B cell (primary cell): Measurements from ENCODE around the gene KCNQ2. TPM values are rescaled to one million over a fixed set of nuclear protein-coding genes. Genes with fewer than 3 reads are reported as not detected.

Experiments
- ATAC-seq: fragments of 200-7000 bp; cut with Tn5 transposase; one replicate; pipeline ENCODE4 v1.10.0; 2021; ENCODE audit warnings: low read depth, mild to moderate bottlenecking, moderate number of reproducible peaks, moderate library complexity
- CTCF ChIA-PET: fragments of 350-600 bp; sonication (Branson Sonifier 250); formaldehyde crosslinking; loops from one replicate; lab custom pipeline; 2021; ENCODE audit warnings: antibody characterized with exemption, inconsistent platforms; lab: Charles Lee
- POLR2A ChIA-PET: fragments of 350-600 bp; sonication (Branson Sonifier 250); formaldehyde crosslinking; loops from one replicate; lab custom pipeline; 2021; ENCODE audit warnings: antibody characterized with exemption; lab: Charles Lee
- DNase-seq: peaks from one replicate; pipeline ENCODE4 v3.0.0; 2013
- H2AFZ ChIP-seq: 2 replicates; pipeline ENCODE4 v1.6.1; 2012; ENCODE audit warnings: mild to moderate bottlenecking, low read depth, low read length; ENCODE audit not compliant: insufficient read depth, poor library complexity, severe bottlenecking
- H3K27ac ChIP-seq, 2 donors: 1 replicate in 1 of 2; 2 replicates in 1 of 2; pipeline ENCODE4 v1.5.1; 2012 to 2013; ENCODE audit warnings: low read length in 2 of 2, mild to moderate bottlenecking in 2 of 2, moderate library complexity in 1 of 2
- H3K27me3 ChIP-seq, 4 experiments: fragments of 200-600 bp in 1 of 4; sonication (generic) in 1 of 4; replicated peaks in 1 of 4; 1 replicate in 2 of 4; 2 replicates in 2 of 4; pipeline versions ENCODE4 v1.6.1 to v1.7.0; 2013 to 2016; ENCODE audit warnings: low read length in 3 of 4, mild to moderate bottlenecking in 2 of 4, mixed read lengths in 1 of 4, moderate library complexity in 1 of 4; ENCODE audit not compliant: insufficient read depth in 4 of 4, control insufficient read depth in 3 of 4; ENCODE audit errors: control extremely low read depth in 1 of 4
- H3K36me3 ChIP-seq, 2 experiments: replicated peaks in 1 of 2; 1 replicate in 1 of 2; 2 replicates in 1 of 2; pipeline versions ENCODE4 v1.6.1 to v1.7.1; 2013; ENCODE audit warnings: low read length in 1 of 2; ENCODE audit not compliant: insufficient read depth in 2 of 2, control insufficient read depth in 1 of 2; ENCODE audit errors: control extremely low read depth in 1 of 2, extremely low read depth in 1 of 2
- H3K4me1 ChIP-seq, 2 donors: fragments of 200-600 bp in 1 of 2; sonication (generic) in 1 of 2; 1 replicate in 1 of 2; 2 replicates in 1 of 2; pipeline versions ENCODE4 v1.5.1 to v1.6.1; 2013 to 2017; ENCODE audit warnings: low read length in 2 of 2; ENCODE audit not compliant: control insufficient read depth in 2 of 2, insufficient read depth in 2 of 2
- H3K4me2 ChIP-seq: replicated peaks from 2 replicates; pipeline ENCODE3; 2012; ENCODE audit warnings: mild to moderate bottlenecking, low read depth, low read length; ENCODE audit not compliant: poor library complexity, severe bottlenecking
- H3K4me3 ChIP-seq, 5 experiments: fragments of 200-600 bp in 1 of 5; sonication (generic) in 1 of 5; 1 replicate in 3 of 5; 2 replicates in 2 of 5; pipeline versions ENCODE4 v1.5.1 to v1.7.0; 2011 to 2016; ENCODE audit warnings: low read length in 4 of 5, mild to moderate bottlenecking in 4 of 5, low read depth in 2 of 5, control low read depth in 1 of 5, moderate library complexity in 1 of 5; ENCODE audit not compliant: insufficient read depth in 1 of 5; ENCODE audit errors: control extremely low read depth in 1 of 5, extremely low read depth in 1 of 5
- H3K79me2 ChIP-seq: fragments of 200-600 bp; sonication (generic); one replicate; pipeline ENCODE4 v1.6.0; 2016; ENCODE audit warnings: low read length; ENCODE audit not compliant: control insufficient read depth, insufficient read depth
- H3K9ac ChIP-seq: fragments of 200-600 bp; sonication (generic); 2 replicates; pipeline ENCODE4 v1.6.1; 2017; ENCODE audit warnings: mild to moderate bottlenecking, low read length, moderate library complexity
- H3K9me3 ChIP-seq, 3 donors: one replicate each; pipeline versions ENCODE4 v1.6.1 to v1.7.1; 2013; ENCODE audit warnings: low read length in 2 of 3; ENCODE audit not compliant: control insufficient read depth in 2 of 3, insufficient read depth in 1 of 3; ENCODE audit errors: control extremely low read depth in 1 of 3
- H4K20me1 ChIP-seq: 2 replicates; pipeline ENCODE4 v1.6.0; 2012; ENCODE audit warnings: mild to moderate bottlenecking, low read length; ENCODE audit not compliant: insufficient read depth, control insufficient read depth, poor library complexity, severe bottlenecking
- H3K27ac Mint-ChIP-seq: one replicate; pipeline ENCODE4 v1.8.0; 2021; ENCODE audit warnings: mixed read lengths
- H3K27me3 Mint-ChIP-seq: one replicate; pipeline ENCODE4 v1.8.0; 2021; ENCODE audit warnings: mixed read lengths
- H3K4me1 Mint-ChIP-seq: one replicate; pipeline ENCODE4 v1.8.0; 2021; ENCODE audit warnings: mixed read lengths
- H3K4me3 Mint-ChIP-seq: one replicate; pipeline ENCODE4 v1.8.0; 2021; ENCODE audit warnings: mixed read lengths
- H3K9me3 Mint-ChIP-seq: one replicate; pipeline ENCODE4 v1.8.0; 2022; ENCODE audit warnings: mixed read lengths; ENCODE audit not compliant: insufficient read depth
- EZH2 ChIP-seq: IDR thresholded peaks from 2 replicates; pipeline ENCODE4 v1.6.1; 2012; ENCODE audit warnings: borderline replicate concordance, low read depth, mild to moderate bottlenecking, moderate library complexity, low read length; ENCODE audit not compliant: insufficient read depth, poor library complexity, severe bottlenecking
- WGBS: methylation state at CpG from one replicate; pipeline ENCODE4 v1.1.5; 2013; ENCODE audit warnings: missing lambda C conversion rate; ENCODE audit not compliant: insufficient coverage; 5-methylcytosine and 5-hydroxymethylcytosine counted together
- intact Hi-C: fragments of 100-400 bp; cut with micrococcal nuclease; formaldehyde crosslinking; loops from one replicate; pipeline ENCODE4 v1.10.0; 2022
- polyA plus RNA-seq: library from polyadenylated mRNA; depleted of rRNA; stranded (reverse); fragments of >200 nt; gene quantifications from 2 replicates; pipeline ENCODE4 v1.2.3, GENCODE V29; 2012
- total RNA-seq, 2 donors: library from RNA; stranded (reverse); fragments of 120-200 nt in 1 of 2; gene quantifications; 1 replicate in 1 of 2; 2 replicates in 1 of 2; pipeline versions ENCODE4 v1.2.3 to v1.2.4, GENCODE V29; 2013 to 2022
- TF ChIP-seq, protein P1 (sequence below): fragments of 200-600 bp; IDR thresholded peaks from one replicate; pipeline ENCODE4 v1.8.0; 2022; ENCODE audit warnings: antibody characterized with exemption, mild to moderate bottlenecking

KCNQ2 gene
- total and polyA plus RNA-seq, 2 donors (not counting 1 experiment from before 2014, with no cell fraction given), result 0.12 TPM; not detected in 1

- no peak within 1 kb of the TSS for H3K27ac ChIP-seq
- Mint-ChIP-seq H3K9me3 (no peaks in the 10 kb centered on the region), H3K4me3 (peak within 1 kb of the TSS; percentile 59), H3K27ac (no peak within 1 kb of the TSS), H3K27me3 (peaks cover 14% of the 10 kb centered on the region), H3K4me1 (peaks cover 7% of the 10 kb centered on the region)
- peaks cover 0 to 14% (median 0%) of the 10 kb centered on the region in 3 donors for H3K9me3 ChIP-seq
- peaks cover 19 to 26% of the 10 kb centered on the region in 2 donors for H3K4me1 ChIP-seq
- H2AFZ ChIP-seq, result peak within 1 kb of the TSS; percentile 49
- intact Hi-C loops, result loop anchor here (2.0 kb wide), 1 partner anchor 22 kb away; the partner anchor contains the start of gene PPDPF
- DNase-seq (peak; percentile 83), ATAC-seq (peak; percentile 76)
- WGBS, result under 1% methylated on average over 56 of the region's 58 CpGs
- H3K4me3 ChIP-seq, result peak within 1 kb of the TSS in 4 of 5 experiments; percentile 29 to 55 (median 50)
- H3K79me2 ChIP-seq, result no peaks in the 10 kb centered on the region
- peak within 1 kb of the TSS; percentile 84 for H3K4me2 ChIP-seq
- CTCF ChIA-PET, result no interaction called here
- peaks cover 0 to 53% (median 16%) of the 10 kb centered on the region in 4 experiments for H3K27me3 ChIP-seq
- no peaks in the 10 kb centered on the region for H4K20me1 ChIP-seq
- TF ChIP-seq EZH2, result no peak
- TF ChIP-seq, protein P1, sequence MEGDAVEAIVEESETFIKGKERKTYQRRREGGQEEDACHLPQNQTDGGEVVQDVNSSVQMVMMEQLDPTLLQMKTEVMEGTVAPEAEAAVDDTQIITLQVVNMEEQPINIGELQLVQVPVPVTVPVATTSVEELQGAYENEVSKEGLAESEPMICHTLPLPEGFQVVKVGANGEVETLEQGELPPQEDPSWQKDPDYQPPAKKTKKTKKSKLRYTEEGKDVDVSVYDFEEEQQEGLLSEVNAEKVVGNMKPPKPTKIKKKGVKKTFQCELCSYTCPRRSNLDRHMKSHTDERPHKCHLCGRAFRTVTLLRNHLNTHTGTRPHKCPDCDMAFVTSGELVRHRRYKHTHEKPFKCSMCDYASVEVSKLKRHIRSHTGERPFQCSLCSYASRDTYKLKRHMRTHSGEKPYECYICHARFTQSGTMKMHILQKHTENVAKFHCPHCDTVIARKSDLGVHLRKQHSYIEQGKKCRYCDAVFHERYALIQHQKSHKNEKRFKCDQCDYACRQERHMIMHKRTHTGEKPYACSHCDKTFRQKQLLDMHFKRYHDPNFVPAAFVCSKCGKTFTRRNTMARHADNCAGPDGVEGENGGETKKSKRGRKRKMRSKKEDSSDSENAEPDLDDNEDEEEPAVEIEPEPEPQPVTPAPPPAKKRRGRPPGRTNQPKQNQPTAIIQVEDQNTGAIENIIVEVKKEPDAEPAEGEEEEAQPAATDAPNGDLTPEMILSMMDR, result no peak
- POLR2A ChIA-PET, result no interaction called here
- peak within 1 kb of the TSS; percentile 47 for H3K9ac ChIP-seq
- no peaks in the 10 kb centered on the region for H3K36me3 ChIP-seq
These were observed 26.5 kb upstream of the KCNQ2 start, which contains the start of gene EEF1A2 for GRCh38 chr20:63498960-63499337. TSS of gene EEF1A2 (minus strand) at chr20:63499083. CDS start at chr20:63497763, 1,320 bp downstream.
